ENCODE results near the gene VOPP1.

VOPP1 gene

GRCh38 chr7:55427342-55427741 is 145.0 kb downstream of the VOPP1 start:
- DNase-seq = no peak

- no peak for DNase-seq
Measured at GRCh38 chr7:55426676-55427075, 145.6 kb downstream of the VOPP1 start.

GRCh38 chr7:55425141-55425752 is 147.1 kb downstream of the VOPP1 start:
- no peak for DNase-seq

GRCh38 chr7:55423891-55424290 is 148.4 kb downstream of the VOPP1 start:
- no peak for DNase-seq

- DNase-seq = no peak
Measured at GRCh38 chr7:55423277-55423711, 149.0 kb downstream of the VOPP1 start.
